HG03139 (cell line): ENCODE data around the gene INTS12.
A peak's percentile ranks its signal among the peaks of the same experiment; 100 is the strongest.
"Not testable (repeated sequence)": the region's sequence is repeated elsewhere in the genome, so short reads cannot be mapped to it uniquely, and the experiment has no call there.

Experiments
- ATAC-seq: cut with Tn5 transposase; IDR thresholded peaks from one replicate; pipeline ENCODE4 v1.9.1; 2021; ENCODE audit not compliant: unreplicated experiment

INTS12 gene

DNA sequence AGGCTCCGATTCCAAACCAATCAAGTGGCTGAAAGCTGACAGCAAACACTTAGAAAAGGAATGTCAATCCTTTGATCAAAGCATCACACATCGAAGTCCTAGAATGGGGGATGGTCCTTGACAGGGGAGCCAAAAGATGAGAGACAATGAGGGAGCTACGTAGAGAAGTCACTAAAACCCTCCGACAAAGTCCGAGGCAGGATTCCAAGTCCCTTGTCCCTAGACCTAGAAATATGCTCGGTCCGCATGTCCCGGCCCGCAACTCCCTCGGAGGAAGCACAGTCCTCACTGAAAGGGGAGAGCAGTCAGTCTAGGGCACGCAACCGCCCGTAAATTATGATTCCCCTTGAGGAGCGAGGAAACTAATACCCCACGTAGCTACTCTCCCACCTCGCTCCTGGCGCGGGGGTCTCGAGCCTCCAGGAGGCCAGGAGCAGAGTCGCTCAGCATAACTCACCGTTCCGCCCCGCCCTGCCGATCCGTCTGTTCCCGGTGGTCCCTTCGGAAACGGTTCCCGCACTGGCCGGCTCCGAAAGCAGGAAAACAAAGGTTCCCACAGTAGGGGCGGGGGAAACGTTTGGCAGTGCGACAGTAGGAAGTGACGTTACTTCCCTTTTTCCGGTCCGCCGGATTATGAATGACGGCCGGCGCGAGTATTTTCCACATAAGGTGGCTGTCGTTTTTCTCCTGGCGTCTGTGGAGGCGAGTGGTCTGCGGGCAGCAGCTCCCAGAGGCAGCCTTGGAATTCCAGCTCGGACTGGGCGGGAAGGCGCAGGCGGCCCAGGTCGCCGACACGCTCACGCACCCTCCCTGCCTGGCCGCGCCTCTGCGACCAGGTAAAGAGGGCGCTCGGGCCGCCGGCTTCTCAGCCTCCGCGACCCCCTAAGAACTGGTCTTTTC is at the start of gene INTS12, which contains the start of gene GSTCD:
TSS of gene INTS12 (minus strand) at position 509 of the 900 bp plus-strand sequence. CDS start 8,684 bp downstream, outside the sequence.
TSS of gene GSTCD (plus strand) at position 604 of the 900 bp plus-strand sequence. CDS start 8,830 bp downstream, outside the sequence.
- peak; percentile 80 for ATAC-seq

DNA sequence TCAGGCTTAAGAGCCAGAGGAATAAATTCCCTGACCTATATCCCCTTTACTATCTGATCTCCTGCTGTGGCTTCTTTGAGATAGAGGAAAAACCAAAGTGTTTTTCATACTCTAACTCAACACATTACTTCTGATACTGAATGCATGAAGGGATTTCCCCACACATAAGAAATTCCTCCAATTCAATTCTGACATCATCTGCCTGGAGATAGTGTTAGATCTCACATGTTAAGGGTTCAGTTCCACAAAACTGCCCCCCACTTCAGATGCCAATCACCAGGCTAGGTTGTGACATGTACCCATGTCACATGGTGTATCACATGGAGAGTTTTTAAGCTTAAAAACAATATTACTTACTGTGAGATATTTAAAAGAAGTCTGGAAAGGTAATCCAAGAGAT is 46.9 kb upstream of the INTS12 start:
- ATAC-seq: no peak

DNA sequence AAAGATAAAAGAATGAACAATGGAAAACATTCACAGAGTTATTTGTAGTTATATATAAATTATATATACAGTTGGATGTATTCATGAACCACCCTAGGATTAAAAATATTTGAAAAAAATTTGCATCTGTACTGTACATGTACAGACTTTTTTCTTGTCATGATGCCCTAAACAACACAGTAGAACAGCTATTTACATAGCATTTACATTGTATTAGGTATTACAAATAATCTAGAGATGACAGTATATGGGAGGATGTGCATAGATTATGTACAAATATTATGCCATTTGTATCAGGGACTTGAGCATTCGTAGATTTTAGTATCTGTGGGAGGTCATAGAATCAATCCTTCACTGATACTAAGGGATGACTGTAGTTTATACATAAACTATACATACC is 44.9 kb upstream of the INTS12 start:
- no peak for ATAC-seq

DNA sequence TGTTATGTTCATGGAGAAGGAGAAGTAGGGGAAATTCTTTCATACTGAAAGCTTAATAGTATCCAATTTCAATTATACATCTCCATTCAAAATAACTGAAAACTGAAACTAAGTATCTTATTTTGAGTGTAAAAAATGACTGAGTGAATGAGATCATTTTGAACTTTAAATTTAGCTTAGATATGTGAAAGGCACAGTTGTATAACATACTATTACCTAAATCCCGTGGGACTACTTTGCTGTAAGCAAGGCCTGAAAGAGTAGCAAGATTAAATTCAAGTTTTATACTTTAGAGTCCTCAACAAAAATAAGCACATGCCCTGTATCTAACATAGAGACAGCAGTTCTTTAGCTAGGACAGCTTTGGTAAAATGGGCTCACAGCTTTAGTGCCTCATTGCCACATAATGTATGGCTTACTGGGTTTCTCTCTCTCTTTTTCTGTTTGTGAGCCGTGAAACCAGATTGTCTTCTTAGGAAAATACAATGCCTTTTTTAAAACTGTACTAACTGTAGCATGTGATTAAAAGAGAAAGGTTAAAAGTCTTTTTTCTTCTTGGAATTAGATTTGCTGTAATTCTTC is 43.3 kb upstream of the INTS12 start:
- ATAC-seq: no peak

- no peak for ATAC-seq
Measured at GRCh38 chr4:105748222-105748621, 39.7 kb upstream of the INTS12 start.

DNA sequence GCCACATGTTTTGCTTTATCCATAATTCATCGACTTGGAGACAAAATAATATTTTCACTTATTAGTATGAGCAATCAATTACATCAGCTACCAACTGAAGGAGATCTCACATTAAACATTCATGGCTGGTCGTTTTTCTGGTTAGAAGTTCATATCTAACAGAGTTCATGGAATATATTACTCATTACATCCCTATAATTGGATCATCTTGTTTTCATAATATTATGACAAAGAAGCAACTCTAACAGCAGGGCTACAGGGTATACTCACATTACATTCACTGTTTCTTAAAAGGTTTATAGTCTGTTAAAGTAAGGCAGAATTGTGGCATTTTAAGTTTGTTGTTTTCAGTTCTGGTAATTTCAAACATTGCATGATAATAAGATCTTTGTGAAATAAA is 33.1 kb upstream of the INTS12 start:
- ATAC-seq: no peak

GRCh38 chr4:105735217-105735616 is 26.7 kb upstream of the INTS12 start:
- ATAC-seq: not testable (repeated sequence)

- ATAC-seq: not testable (repeated sequence)
Measured at GRCh38 chr4:105729895-105730294, 21.4 kb upstream of the INTS12 start.

DNA sequence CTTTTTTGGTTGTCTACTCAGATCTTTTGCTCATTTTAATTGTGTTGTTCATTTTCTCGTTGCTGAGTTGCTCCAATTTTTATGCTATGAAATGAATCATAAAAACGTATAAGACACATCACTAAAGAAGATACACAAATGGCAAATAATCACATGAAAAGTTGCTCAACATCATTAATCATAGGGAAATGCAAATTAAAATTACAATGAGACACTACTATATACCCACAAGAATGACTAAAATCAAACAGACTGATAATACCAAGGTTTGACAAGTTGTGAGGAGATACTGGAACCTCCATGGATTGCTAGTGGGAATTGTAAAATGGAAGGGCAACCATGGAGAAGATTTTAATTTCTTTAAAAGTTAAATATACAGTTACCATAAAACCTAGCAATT is 17.1 kb upstream of the INTS12 start:
- no peak for ATAC-seq

GRCh38 chr4:105719204-105719603 is 10.7 kb upstream of the INTS12 start:
- no peak for ATAC-seq

DNA sequence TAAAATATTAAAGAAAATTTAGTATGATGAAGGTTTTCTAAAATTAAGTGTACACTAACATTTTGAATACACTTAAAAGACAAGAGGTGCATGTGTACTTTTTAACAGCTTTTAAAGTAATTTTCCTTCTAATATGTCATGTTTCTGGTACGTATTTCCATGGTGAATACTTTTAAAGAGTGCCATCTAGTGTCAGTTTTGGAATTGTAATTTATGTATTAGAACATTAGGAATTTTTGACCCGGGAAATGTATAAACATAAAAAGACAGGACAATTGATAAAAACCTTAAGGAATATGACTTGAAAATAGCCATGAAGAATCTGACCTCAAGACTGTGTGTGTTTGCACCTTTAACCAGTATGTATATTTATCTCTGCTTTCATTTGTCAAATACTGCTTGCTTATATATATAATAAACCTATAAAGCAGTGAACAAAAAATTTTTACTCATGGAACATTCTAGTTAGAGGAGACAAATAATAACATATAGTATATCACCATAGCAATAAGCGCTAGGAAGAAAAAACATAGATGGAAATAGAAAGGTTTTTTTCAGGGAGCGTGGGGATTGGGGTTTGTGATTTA is 7.3 kb upstream of the INTS12 start:
- no peak for ATAC-seq

- ATAC-seq: no peak
Measured at GRCh38 chr4:105714932-105715331, 6.4 kb upstream of the INTS12 start.

DNA sequence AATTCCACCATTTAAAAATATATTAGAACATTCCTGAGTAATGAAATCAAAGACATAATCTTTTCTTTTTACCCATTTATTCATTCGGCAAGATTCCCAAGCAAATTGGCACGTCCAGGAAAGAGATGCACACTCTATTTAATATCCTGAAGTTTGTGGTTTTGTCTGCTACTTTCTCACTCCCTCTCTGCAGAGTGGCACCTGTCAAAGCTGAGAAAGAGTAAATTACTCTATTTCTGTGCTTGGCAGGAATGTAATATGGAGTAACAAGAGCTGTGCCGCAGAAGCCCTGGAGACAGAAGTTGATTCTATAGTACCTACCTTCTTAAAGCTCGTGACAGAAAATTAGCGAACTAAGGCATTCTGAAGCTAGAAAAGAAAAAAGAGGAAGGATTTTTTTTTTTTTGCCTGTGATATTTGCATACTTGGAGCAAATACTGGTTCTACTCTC is 5.6 kb upstream of the INTS12 start:
- peak; percentile 52 for ATAC-seq

DNA sequence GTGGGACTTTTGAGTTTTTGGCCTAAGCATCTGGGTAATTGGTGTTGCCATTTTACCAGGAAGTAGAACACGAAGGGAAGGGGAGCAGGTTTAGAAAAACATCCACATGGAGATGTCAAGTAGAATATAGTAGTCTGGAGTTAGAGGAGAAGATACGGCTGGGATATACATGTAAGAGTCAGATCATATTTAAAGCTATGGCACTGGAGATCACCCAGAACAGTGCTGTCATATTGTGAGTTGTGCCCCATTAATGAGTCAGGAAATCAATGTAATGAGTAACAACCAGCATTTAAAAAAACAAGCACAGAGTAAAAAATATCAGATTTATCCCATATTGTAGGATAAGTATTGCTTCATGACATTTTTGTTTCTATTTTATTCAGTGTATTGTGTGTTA is 4.3 kb upstream of the INTS12 start:
- no peak for ATAC-seq

DNA sequence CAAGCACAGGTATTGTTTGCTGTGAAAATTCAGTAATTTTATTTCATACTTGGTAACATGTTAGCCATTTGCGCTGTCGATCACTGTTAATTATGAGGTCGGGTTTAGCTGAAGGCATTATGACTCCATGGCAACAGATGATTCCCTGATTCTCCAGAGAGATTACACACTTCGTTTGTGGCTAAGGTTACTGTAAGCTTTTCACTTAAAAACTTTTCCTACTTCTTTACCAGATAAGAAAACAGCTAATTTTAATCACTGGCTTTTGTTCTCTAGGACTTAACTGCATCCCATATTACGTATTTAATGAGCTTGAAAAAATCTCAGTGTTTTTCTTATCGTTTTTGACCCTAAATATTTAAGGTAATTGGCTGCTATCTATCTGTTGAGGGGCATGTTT is 2.2 kb upstream of the INTS12 start:
- no peak for ATAC-seq

DNA sequence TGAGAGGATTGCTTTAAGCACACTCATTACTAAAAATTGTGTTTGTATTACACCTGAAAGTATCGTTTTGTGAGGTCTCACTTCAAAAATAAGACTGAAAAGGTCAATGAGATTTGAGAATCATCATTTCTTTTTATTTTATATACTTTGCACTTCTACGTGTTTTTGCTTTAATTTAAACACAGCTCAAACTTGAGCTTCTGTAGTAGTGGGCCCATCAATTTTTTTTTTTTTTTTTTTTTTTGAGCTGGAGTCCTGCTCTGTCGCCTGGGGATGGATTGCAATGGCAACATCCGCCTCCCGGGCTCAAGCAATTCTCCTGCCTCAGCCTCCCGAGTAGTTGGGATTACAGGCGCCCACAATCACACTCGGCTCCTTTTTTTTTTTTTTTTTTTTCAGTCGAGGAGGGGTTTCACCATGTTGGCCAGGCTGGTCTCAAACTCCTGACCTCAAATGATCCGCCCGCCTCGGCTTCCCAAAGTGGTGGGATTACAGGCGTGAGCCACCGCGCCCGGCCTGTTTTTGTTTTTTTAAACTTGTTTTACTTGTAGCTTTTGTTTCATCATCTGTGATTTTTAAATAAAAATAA is 1.6 kb upstream of the INTS12 start:
- ATAC-seq: no peak

- peak; percentile 32 for ATAC-seq
Measured at GRCh38 chr4:105709081-105709450, 577 bp upstream of the INTS12 start.

- ATAC-seq: no peak
Measured at GRCh38 chr4:105707782-105708180, 708 bp downstream of the INTS12 start.

- no peak for ATAC-seq
Measured at GRCh38 chr4:105698607-105699006, 9.9 kb downstream of the INTS12 start.

- ATAC-seq: not testable (repeated sequence)
Measured at GRCh38 chr4:105695832-105696231, 12.7 kb downstream of the INTS12 start.

DNA sequence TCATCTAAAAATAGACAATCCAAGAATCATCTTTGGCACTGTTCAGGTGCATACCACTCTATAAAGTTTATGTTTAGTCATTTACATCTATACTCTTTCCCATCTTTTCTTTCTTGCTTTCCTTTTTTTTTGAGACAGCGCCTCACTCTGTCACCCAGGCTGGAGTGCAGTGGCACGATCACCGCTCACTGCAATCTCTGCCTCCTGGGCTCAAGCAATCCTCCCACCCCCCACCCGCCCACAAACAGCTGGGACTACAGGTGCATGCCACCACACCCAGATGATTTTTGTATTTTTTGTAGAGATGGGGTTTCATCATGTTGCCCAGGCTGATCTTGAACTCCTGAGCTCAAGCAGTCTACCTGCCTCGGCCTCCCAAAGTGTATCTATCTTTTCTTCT is 13.7 kb downstream of the INTS12 start:
- not testable (repeated sequence) for ATAC-seq
